ENCODE results near the gene FAM210A. TPM values are rescaled to one million over a fixed set of nuclear protein-coding genes. Genes with fewer than 3 reads are reported as not detected.

The FAM210A gene
- total and polyA plus RNA-seq, 2 of the 4 experiments (the other 2 are of a cell fraction), result 9.8 to 25.3 TPM

DNA sequence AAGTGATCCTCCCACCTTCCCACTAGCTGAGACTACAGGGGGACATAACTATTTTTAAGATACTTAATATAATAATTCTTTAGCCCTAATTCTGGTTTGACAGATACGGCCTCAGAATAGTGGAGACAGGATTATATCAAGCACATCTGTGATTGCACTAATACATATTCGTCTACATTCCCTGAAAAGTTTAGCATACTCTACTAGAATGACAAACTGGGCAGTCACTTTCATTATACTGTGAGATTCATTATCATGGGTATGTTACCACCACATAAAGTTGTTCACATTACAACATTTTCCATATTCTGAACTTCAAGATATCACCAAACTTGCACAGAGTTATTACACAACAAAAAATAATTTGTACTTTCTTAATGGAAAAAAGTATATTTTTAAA is 11.0 kb downstream of the FAM210A start:
- Histone ChIP-seq H2AK9ac (replicated peaks; ENCODE audit: low read depth, low read length, poor library complexity) (no peak overlapping the region), H3K27me3 (ENCODE audit: control insufficient read depth, insufficient read depth, low read length) (no peaks in the 10 kb centered on the region), H4K91ac (ENCODE audit: insufficient read depth, low read depth, low read length) (no peak overlapping the region), H3K18ac (ENCODE audit: low read depth, low read length) (no peak overlapping the region), H4K20me1 (ENCODE audit: insufficient read depth, low read length) (peaks cover 15% of the 10 kb centered on the region), H2AK5ac (ENCODE audit: low read depth, low read length) (no peak overlapping the region), H3K23ac (ENCODE audit: low read depth, low read length) (no peak overlapping the region), H2AFZ (replicated peaks; ENCODE audit: low read length, poor library complexity) (no peak overlapping the region), H2BK15ac (ENCODE audit: low read depth, low read length) (no peak overlapping the region), H3K4me3 (ENCODE audit: insufficient read depth, low read depth, low read length) (no peak overlapping the region), H3K4me2 (ENCODE audit: low read depth, low read length) (no peak overlapping the region), H3K79me1 (ENCODE audit: low read depth in 1 of 2, low read length in 2 of 2) (peaks cover 24 to 58% of the 10 kb centered on the region in 2 experiments), H3K14ac (replicated peaks; ENCODE audit: low read depth, low read length) (no peak overlapping the region), H3K27ac (ENCODE audit: insufficient read depth, low read length) (no peak overlapping the region), H2BK120ac (ENCODE audit: low read depth, low read length) (no peak overlapping the region), H3K4me1 (ENCODE audit: control insufficient read depth, insufficient read depth, low read length) (no peaks in the 10 kb centered on the region; the same call in 1 of the 2 replicates), H4K8ac (ENCODE audit: low read depth in 2 of 2, low read length in 2 of 2) (no peak overlapping the region), H3K9me1 (ENCODE audit: insufficient read depth, low read length) (no peaks in the 10 kb centered on the region; the same call in 1 of the 2 replicates), H2BK5ac (ENCODE audit: low read depth, low read length, poor library complexity, severe bottlenecking) (no peak overlapping the region), H3K4ac (ENCODE audit: low read depth, low read length) (no peak overlapping the region), H4K5ac (ENCODE audit: low read depth, low read length) (no peak overlapping the region), H3K36me3 (ENCODE audit: control insufficient read depth, insufficient read depth, low read length) (no peaks in the 10 kb centered on the region), H2BK20ac (ENCODE audit: low read depth, low read length) (no peak overlapping the region), H3K56ac (ENCODE audit: extremely low read depth, insufficient read depth, low read length) (no peak overlapping the region), H3K9ac (ENCODE audit: low read depth, low read length) (no peak overlapping the region), H3K9me3 (ENCODE audit: control insufficient read depth, insufficient read depth, low read length) (no peaks in the 10 kb centered on the region)
- ChIA-PET POLR2A (ENCODE audit: unreplicated experiment) (no interaction called here), CTCF (no interaction called here)
- dilution Hi-C loops (cut with HindIII; ENCODE audit: low sequenced_read_pairs, unreplicated experiment), result no loop called here
- ATAC-seq (ENCODE audit: low read depth) (no peak), DNase-seq (no peak)
- in situ Hi-C loops (cut with MboI; ENCODE audit: low sequenced_read_pairs), result no loop called here
- no peak for TF ChIP-seq MAFK (IDR thresholded peaks at IDR 0.05; ENCODE audit: low read depth, low read length)
- no peak for TF ChIP-seq SMC3 (IDR thresholded peaks at IDR 0.05; ENCODE audit: low read depth, low read length)
- no peak for TF ChIP-seq POLR2A (IDR thresholded peaks at IDR 0.05; ENCODE audit: low read depth, low read length)
- TF ChIP-seq CHD1 (IDR thresholded peaks at IDR 0.05; ENCODE audit: low read depth, low read length), result no peak
- BruUV-seq (replicated peaks), result no TSS peak
- WGBS, 2 experiments (ENCODE audit: extremely low coverage in 2 of 2, insufficient read length in 1 of 2), result no CpG with 5 or more reads among the region's 2 CpGs
- intact Hi-C loops (cut with micrococcal nuclease), result no loop called here

Data from IMR-90 (cell line).